GM12891 (cell line): ENCODE results near the gene NFATC1.

Source experiments
- DNase-seq: peaks from one replicate; pipeline ENCODE4 v3.0.0; 2011; ENCODE audit warnings: low spot score; ENCODE audit not compliant: insufficient read length
- FAIRE-seq: peaks from 2 replicates; lab custom pipeline; 2011; peaks lifted over from hg19 to GRCh38; lab: Jason Lieb, UNC
- PAX5 ChIP-seq: IDR thresholded peaks from 2 replicates; pipeline ENCODE4 v1.6.1; 2011; ENCODE audit warnings: low read length, moderate library complexity, mild to moderate bottlenecking; ENCODE audit not compliant: insufficient read depth, severe bottlenecking
- POLR2A ChIP-seq: IDR thresholded peaks from 2 replicates; pipeline ENCODE4 v1.6.1; 2011; ENCODE audit warnings: low read depth, low read length, control low read depth
- POLR2AphosphoS5 ChIP-seq: IDR thresholded peaks from 2 replicates; pipeline ENCODE4 v1.6.1; 2011; ENCODE audit warnings: low read depth, low read length, control low read depth
- POU2F2 ChIP-seq: IDR thresholded peaks from 2 replicates; pipeline ENCODE4 v1.6.1; 2011; ENCODE audit warnings: low read depth, mild to moderate bottlenecking, control low read depth, low read length, moderate library complexity
- SPI1 ChIP-seq: IDR thresholded peaks from 2 replicates; pipeline ENCODE4 v1.6.1; 2011; ENCODE audit warnings: low read depth, low read length, control low read depth
- TAF1 ChIP-seq: IDR thresholded peaks from 2 replicates; pipeline ENCODE4 v1.6.1; 2011; ENCODE audit warnings: low read depth, low read length, control low read depth

NFATC1 gene

GRCh38 chr18:79395308-79395640, 456 bp upstream of the NFATC1 start:
- no peak for FAIRE-seq
- DNase-seq, result no peak
- no peak for TF ChIP-seq POLR2AphosphoS5
- TF ChIP-seq POLR2A, result no peak
- no peak for TF ChIP-seq TAF1
- TF ChIP-seq POU2F2, result no peak
- no peak for TF ChIP-seq SPI1

GRCh38 chr18:79396431-79397246, 909 bp downstream of the NFATC1 start:
- DNase-seq, result no peak
- FAIRE-seq, result peak; percentile 67
- TF ChIP-seq SPI1, result no peak
- TF ChIP-seq TAF1, result no peak
- no peak for TF ChIP-seq PAX5
- TF ChIP-seq POU2F2, result no peak
- TF ChIP-seq POLR2A, result no peak
- no peak for TF ChIP-seq POLR2AphosphoS5

- TF ChIP-seq SPI1 (no peak), POU2F2 (no peak), POLR2A (no peak), POLR2AphosphoS5 (no peak), TAF1 (no peak), PAX5 (no peak)
- peak; percentile 54 for FAIRE-seq
- no peak for DNase-seq
These were observed 1.6 kb downstream of the NFATC1 start for GRCh38 chr18:79397247-79397829.

DNA sequence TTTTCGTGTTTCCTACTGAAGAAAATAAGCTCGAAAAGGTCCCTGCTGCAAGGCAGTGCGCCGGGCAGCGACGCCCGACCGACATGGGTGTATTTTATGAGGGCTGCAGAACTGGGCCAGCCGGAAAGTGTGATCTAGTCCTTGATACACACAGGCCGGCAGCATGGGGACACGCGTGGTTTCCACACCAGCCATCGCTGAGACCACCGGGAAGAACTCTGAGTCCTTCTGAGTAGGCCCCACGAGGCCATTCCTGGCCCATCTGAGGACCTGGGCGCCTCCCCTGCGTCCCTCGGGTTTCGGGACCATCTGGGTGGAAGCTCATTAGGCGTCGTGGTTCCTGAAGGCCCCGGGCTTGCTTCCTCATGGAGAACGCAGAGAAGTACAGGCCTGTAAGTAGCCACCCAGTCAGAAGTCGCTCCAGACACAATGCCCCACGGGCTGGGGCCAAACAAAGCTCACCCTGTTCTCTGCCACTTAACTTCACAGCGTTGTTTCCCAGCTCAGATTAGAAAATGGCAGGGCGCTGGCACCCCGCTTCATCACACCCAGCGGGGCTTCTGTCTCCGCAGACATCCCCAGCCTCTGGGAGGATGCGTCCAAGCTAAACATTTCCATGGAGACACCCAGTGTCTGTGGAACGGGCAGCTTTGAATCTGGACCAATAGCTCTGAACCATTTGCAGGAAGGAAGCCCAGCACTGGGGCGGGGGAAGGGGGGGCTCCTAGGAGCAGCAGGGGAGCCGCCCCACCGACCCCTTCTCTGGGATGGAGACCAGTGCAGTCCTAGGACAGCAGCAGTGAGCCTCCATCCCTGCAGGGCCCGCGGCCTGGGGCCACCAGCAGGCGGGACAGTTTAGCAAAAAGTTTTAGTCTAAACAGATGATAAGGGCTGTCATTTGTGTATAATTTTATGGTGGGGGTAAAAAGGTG, 2.4 kb downstream of the NFATC1 start:
- no peak for TF ChIP-seq POU2F2
- TF ChIP-seq SPI1, result no peak
- TF ChIP-seq PAX5, result no peak
- DNase-seq, result no peak
- FAIRE-seq, result peak; percentile 60

GRCh38 chr18:79399275-79400081, 3.7 kb downstream of the NFATC1 start:
- FAIRE-seq, result peak; percentile 81

GRCh38 chr18:79400091-79400590, 4.4 kb downstream of the NFATC1 start:
- TF ChIP-seq SPI1 (no peak), POLR2A (no peak), PAX5 (no peak), POU2F2 (no peak), POLR2AphosphoS5 (no peak), TAF1 (no peak)
- DNase-seq, result peak; percentile 72
- FAIRE-seq, result no peak

More at GRCh38 chr18:79399275-79400081, 3.7 kb downstream of the NFATC1 start:
- no peak for TF ChIP-seq POLR2AphosphoS5
- TF ChIP-seq TAF1, result no peak
- TF ChIP-seq POU2F2, result no peak
- no peak for TF ChIP-seq SPI1
- no peak for TF ChIP-seq PAX5
- TF ChIP-seq POLR2A, result no peak
- DNase-seq, result no peak

DNA sequence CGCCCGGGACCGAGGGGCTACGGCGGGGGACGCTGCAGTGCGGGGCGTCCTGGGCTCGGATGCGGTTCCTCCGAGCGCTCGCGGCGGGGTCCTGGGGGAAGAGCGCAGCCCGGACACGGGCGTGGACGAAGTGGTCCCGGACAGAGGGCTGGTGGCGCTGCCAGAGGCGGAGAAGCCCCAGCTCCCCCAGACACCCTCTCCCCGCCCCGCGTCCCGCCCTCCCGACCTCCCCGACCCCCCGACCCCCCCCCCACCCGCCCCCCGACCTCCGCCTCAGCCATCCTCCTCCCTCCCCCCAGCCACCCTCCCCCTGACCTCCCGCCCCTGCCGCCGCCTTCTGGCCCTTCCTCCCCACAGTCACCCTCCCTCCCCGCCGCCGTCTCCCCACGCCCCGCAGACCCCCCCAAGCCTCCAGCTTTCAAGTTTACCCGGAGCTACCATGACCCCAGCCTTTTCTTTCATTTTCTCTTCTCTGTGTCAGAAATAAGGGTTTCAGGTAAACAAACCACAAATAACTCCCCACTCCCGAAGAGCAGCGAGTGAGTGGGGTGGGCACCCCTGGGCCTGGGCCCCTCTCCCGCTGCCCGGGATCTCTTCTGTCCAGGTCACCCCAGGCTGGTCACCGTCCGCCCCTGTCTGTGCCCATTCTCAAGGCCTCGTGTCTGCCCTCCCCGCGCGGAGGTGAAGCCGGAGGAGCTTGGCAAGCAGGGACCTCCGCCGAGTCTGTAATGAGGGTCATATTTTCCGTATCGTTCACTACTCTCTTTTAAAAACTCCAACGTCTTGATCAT, 5.1 kb downstream of the NFATC1 start:
- DNase-seq, result peak; percentile 77
- no peak for FAIRE-seq
- TF ChIP-seq POU2F2 (no peak), TAF1 (no peak), POLR2AphosphoS5 (no peak), PAX5 (no peak), SPI1 (no peak), POLR2A (no peak)
